ENCODE data around the gene OR9K2.
"Not testable (repeated sequence)": the region's sequence is repeated elsewhere in the genome, so short reads cannot be mapped to it uniquely, and the experiment has no call there.

The OR9K2 gene, protein sequence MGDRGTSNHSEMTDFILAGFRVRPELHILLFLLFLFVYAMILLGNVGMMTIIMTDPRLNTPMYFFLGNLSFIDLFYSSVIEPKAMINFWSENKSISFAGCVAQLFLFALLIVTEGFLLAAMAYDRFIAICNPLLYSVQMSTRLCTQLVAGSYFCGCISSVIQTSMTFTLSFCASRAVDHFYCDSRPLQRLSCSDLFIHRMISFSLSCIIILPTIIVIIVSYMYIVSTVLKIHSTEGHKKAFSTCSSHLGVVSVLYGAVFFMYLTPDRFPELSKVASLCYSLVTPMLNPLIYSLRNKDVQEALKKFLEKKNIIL

DNA sequence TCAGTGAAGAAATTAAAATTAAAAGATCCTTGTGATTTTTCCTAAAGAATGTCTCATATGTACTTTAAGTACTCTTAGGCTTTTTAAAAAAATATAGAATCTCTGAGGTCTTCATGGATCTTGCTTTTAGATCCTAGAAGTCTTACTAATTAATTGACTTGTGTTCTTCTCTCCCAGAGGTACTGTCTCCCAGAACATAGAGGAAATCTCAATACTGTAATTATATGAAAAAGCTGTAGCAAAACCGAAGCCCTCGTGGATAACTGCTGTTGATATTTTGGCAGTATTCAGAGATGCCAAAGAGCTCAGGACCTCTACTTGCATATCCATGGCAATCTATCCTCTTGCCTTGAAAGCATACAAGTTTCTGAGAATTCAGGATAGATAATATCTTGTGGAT is at the start of gene OR9K2:
OR9K2 (plus strand) TSS at position 301 of the 400 bp plus-strand sequence. CDS start 3,429 bp downstream, outside the sequence.
- DNase-seq (ENCODE audit: low read depth) = no peak

DNA sequence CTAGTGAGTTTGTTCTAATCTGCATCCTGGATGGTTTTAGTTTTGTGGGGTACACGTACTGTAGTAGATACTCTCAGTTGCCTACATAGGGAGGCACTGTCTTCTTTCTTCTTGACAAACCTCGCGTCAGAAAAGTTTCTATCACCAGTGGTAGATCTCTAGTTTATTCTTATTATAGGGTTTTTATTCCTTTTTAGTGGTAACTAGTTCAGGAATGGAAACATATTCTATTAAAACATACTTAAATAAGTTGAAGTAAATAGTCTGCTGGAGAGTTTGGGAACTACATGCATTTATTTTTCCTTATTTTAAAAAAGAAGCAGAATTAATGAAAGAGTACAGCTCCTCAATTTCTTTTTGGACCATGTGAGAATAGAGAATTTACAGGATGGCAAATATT is 33.6 kb upstream of the OR9K2 start:
- DNase-seq (ENCODE audit: low read depth) = no peak

DNA sequence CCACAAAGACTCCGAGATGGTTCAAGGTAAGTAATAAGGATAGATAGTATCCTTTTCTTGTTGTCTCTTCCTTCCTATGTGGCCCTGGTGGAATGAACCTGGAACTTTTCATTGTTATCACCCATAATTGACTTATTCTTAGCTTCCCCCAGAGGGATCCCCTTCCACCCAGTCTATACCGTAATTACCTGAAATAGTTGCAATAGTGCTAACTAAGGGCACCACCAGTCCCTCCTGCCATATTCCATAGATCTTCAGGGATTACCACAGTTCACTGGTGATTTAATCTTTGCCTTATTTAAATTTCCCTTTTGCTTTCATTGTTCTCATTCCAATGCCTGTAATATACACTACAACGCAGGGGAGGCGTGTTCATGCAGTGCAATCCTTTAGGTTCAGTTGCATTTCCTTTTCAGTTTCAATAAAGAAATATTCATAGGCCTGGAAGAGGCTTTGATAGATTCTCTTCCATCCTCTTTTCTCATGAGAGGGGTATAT is 13.8 kb upstream of the OR9K2 start:
- DNase-seq (ENCODE audit: low read depth) = no peak

DNA sequence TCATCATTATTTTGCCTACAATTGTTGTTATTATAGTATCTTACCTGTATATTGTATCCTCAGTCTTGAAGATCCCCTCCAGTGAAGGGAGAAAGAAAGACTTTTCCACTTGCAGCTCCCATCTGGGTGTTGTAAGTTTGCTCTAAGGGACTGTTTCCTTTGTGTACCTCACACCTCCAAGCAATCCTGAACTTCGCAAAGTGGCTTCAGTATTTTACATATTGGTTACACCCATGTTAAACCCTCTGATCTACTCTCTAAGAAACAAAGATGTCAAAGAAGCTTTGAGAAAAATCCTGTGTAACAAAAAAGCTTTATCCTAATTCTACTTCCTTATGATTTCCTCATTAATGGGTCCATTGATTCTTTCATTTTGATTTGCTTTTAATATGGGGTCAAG is 10.1 kb upstream of the OR9K2 start:
- no peak for DNase-seq (ENCODE audit: low read depth)

DNA sequence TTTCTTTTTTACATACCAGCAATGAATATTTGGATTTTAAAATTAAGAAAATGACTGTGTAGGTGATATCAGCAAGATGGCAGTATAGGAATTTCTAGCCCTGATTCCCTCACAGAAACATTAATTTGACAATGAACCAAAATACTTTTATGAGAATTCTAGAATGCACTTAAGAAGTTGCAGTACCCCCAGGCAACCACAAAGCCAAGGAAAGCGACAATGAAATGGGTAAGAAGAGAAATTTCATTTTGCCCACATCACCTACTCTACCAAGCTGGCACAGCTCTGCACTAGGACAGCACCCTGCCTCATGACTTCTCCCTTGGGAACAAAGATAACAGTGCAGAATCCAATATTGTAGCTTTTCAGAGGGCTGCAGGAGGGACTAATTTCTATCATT is 6.6 kb downstream of the OR9K2 start:
- no peak for DNase-seq (ENCODE audit: low read depth)

DNA sequence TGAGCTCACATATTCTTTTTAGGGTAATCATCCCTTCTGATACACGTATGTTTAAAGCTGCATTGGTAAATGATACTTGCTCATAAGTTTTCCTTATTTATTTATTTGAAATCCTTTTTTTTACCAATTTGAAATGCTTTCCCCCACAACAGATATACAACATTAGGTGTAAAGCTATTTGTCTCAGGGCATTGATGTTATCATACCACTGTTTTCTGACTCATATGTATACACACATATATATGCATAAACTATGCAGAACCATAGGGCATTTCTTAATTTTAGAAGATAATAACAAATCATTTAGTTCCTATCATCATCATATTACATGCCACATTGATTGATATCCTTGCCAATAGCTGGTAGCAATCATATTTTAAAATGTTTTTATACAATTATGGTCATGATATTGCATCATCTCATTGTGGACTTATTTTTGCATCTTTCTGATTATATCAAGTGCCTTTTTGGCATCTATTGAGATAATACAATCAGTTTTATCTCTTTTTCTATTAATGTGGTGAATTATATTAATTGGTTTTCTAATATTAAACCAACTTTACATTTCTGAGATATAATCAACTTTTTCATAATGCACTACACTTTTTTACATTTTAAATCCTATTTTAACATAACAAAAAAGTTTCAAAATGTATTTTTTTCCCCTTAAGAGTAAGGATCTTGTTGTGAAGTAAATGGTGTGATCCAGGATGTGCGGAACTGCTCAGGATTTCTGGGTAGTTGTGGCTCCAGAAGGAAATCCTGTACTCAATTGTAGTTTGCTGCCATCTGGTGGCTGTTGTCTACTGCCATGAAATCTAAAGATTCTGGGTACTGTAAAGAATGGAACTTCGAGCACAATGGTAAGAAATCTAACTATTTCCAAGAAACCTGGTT is 16.7 kb downstream of the OR9K2 start:
- peak; percentile 3 for DNase-seq (ENCODE audit: low read depth)

DNA sequence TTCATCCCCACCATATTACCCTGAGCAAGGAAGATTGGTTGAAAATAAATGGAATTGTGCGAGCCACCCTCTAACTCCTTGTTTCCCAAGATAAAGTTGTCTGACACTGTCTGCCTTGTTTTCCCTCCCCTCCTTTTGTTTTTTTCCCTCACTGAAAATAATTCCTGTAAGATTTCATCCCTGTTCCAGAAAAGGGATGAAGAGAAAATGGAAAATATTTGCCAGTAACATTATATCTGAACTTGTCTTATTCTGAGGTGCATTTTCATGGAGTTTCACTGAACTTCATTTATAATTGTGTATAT is 17.3 kb downstream of the OR9K2 start:
- DNase-seq (ENCODE audit: low read depth) = no peak

DNA sequence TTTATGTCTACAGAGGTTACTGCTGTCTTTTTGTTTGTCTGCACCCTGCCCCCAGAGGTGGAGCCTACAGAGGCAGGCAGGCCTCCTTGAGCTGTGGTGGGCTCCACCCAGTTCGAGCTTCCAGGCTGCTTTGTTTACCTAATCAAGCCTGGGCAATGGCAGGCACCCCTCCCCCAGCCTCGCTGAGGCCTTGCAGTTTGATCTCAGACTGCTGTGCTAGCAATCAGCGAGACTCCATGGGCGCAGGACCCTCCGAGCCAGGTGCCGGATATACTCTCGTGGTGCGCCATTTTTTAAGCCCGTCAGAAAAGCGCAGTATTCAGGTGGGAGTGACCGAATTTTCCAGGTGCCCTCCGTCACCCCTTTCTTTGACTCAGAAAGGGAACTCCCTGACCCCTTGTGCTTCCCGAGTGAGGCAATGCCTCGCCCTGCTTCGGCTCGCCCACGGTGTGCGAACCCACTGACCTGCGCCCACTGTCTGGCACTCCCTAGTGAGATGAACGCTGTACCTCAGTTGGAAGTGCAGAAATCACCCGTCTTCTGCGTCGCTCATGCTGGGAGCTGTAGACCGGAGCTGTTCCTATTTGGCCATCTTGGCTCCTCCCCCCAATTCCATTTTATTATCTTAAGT is 40.9 kb downstream of the OR9K2 start:
- not testable (repeated sequence) for DNase-seq (ENCODE audit: low read depth)

DNA sequence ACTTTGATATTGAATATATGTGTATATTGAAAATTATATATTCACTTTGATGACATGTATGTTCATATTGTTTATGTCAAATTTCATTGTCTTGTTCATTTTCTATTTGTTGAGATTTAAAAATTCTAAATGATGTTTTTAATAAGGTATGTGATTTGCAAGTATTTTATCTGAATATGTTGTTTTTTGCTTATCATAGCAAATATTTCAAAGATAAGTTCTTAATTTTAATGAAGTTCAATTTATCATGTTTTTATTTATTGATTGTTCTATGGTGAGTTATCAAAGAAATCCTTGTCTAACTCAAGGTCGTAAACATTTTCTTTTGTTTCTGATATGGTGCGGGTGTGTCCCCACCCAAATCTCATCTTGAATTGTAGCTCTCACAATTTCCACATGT is 45.2 kb downstream of the OR9K2 start:
- DNase-seq (ENCODE audit: low read depth) = no peak

DNA sequence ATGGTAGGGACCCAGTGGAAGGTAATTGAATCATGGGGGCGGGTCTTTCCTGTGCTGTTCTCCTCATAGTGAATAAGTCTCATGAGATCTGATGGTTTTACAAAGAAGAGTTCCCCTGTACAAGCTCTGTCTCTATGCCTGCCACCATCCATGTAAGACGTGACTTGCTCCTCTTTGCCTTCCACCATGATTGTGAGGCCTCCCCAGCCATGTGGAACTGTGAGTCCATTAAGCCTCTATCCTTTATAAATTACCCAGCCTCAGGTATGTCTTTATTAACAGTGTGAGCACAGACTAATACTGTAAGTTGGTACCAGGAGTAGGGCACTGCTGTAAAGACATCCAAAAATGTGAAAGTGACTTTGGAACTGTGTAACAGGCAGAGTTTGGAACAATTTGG is 45.6 kb downstream of the OR9K2 start:
- DNase-seq (ENCODE audit: low read depth) = not testable (repeated sequence)

DNA sequence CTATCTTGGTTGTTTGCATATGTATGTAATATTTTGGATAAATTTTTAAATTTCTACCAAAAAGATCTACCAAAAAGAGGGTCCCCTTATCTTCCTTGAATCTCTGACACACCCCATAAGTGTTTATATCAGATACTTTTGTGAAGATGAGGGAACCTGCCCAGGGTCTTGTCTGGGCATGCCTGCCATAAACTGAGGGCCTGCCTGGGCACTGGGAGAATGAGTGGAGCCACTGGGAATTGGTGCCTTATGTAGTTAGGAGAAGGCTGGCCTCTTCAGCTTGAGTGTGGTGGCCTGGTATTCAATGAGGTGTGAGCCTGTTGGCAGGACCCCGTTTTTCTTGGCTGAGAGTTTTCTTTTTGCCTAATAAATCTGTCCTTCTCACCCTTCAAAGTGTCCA is 46.5 kb downstream of the OR9K2 start:
- no peak for DNase-seq (ENCODE audit: low read depth)

DNA sequence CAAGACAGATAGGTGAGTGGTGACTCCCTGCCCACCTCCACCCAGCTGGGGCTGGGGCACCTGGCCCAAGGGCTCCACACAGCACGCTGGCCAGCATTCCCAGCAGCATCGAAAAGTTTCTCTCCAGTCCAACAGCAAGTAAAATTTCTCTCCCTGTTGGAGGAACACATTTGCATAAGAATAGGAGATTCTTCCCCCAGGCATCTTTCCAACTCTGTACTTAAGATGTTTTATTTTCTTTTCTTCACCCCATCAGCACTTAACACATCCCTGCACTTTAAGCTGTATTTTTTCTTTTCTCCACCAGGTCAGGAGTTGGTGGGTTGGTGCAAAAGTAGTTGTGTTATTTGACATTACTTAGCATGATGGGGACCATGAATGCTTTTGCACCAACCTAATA is 47.2 kb downstream of the OR9K2 start:
- no peak for DNase-seq (ENCODE audit: low read depth)
